MM.1S (cell line): ENCODE measurements around the gene ACOT13.
"Not testable (repeated sequence)": the region's sequence is repeated elsewhere in the genome, so short reads cannot be mapped to it uniquely, and the experiment has no call there.

Experiments
- DNase-seq: peaks from one replicate; pipeline ENCODE4 v3.0.0-alpha.2; 2015
- H2AFZ ChIP-seq: fragments of 300-600 bp; sonication (generic); 2 replicates; pipeline ENCODE4 v1.6.0; 2016; ENCODE audit warnings: antibody characterized with exemption, low read length
- H3F3A ChIP-seq: fragments of 300-600 bp; sonication (generic); 2 replicates; pipeline ENCODE4 v1.6.1; 2016; ENCODE audit warnings: mild to moderate bottlenecking, antibody characterized with exemption, low read length, moderate library complexity, mixed read lengths; ENCODE audit not compliant: insufficient read depth
- H3K27ac ChIP-seq: fragments of 300-600 bp; sonication (generic); 2 replicates; pipeline ENCODE4 v1.5.1; 2016; ENCODE audit warnings: mild to moderate bottlenecking, low read length
- H3K27me3 ChIP-seq: fragments of 300-600 bp; sonication (generic); replicated peaks from 2 replicates; pipeline ENCODE4 v1.6.0; 2016; ENCODE audit warnings: low read length; ENCODE audit not compliant: insufficient read depth
- H3K36me3 ChIP-seq: fragments of 300-600 bp; sonication (generic); replicated peaks from 2 replicates; pipeline ENCODE4 v1.6.1; 2016; ENCODE audit warnings: mild to moderate bottlenecking, low read length, mixed read lengths; ENCODE audit not compliant: insufficient read depth
- H3K4me1 ChIP-seq: fragments of 300-600 bp; sonication (generic); 2 replicates; pipeline ENCODE4 v1.6.1; 2016; ENCODE audit warnings: low read length, mixed read lengths
- H3K4me2 ChIP-seq: fragments of 300-600 bp; sonication (generic); 2 replicates; pipeline ENCODE4 v1.6.0; 2016; ENCODE audit warnings: low read depth, low read length
- H3K4me3 ChIP-seq: fragments of 300-600 bp; sonication (generic); 2 replicates; pipeline ENCODE4 v1.5.1; 2016; ENCODE audit warnings: low read length, mixed read lengths
- H3K79me2 ChIP-seq: fragments of 300-600 bp; sonication (generic); 2 replicates; pipeline ENCODE4 v1.6.1; 2016; ENCODE audit warnings: mixed run types, low read length, mixed read lengths
- H3K9ac ChIP-seq: fragments of 300-600 bp; sonication (generic); 2 replicates; pipeline ENCODE4 v1.6.1; 2016; ENCODE audit warnings: low read length, mixed read lengths
- H3K9me2 ChIP-seq: fragments of 300-600 bp; sonication (generic); replicated peaks from 2 replicates; pipeline ENCODE4 v1.6.1; 2016; ENCODE audit warnings: mild to moderate bottlenecking, low read length, mixed read lengths; ENCODE audit not compliant: insufficient read depth
- H3K9me3 ChIP-seq: fragments of 300-600 bp; sonication (generic); replicated peaks from 2 replicates; pipeline ENCODE4 v1.6.1; 2016; ENCODE audit warnings: mild to moderate bottlenecking, low read length, mixed read lengths; ENCODE audit not compliant: insufficient read depth
- H4K20me1 ChIP-seq: fragments of 300-600 bp; sonication (generic); 2 replicates; pipeline ENCODE4 v1.6.1; 2016; ENCODE audit warnings: mild to moderate bottlenecking, low read length, moderate library complexity, mixed read lengths; ENCODE audit not compliant: insufficient read depth
- CTCF ChIP-seq: fragments of 300-600 bp; sonication (generic); IDR thresholded peaks from 2 replicates; pipeline ENCODE4 v1.5.1; 2016; ENCODE audit warnings: antibody characterized with exemption, low read length, mixed read lengths
- EZH2 ChIP-seq: fragments of 300-600 bp; sonication (generic); optimal IDR thresholded peaks from 2 replicates; pipeline ENCODE3; 2017; ENCODE audit warnings: low read depth, mild to moderate bottlenecking, antibody characterized with exemption, low read length, mixed read lengths
- EZH2phosphoT487 ChIP-seq: fragments of 300-600 bp; sonication (generic); IDR thresholded peaks from 2 replicates; pipeline ENCODE4 v1.6.1; 2018; ENCODE audit warnings: antibody characterized with exemption, low read length

ACOT13 gene

GRCh38 chr6:24744911-24745310 is 78.0 kb downstream of the ACOT13 start:
- no peak overlapping the region for H3K4me2 ChIP-seq
- H2AFZ ChIP-seq, result no peak overlapping the region
- no peak overlapping the region for H3K4me3 ChIP-seq
- H4K20me1 ChIP-seq, result no peaks in the 10 kb centered on the region
- H3K27ac ChIP-seq, result no peak overlapping the region
- H3K9me3 ChIP-seq, result no peaks in the 10 kb centered on the region
- no peaks in the 10 kb centered on the region for H3K79me2 ChIP-seq
- TF ChIP-seq EZH2, result no peak
- no peak for TF ChIP-seq EZH2phosphoT487
- TF ChIP-seq CTCF, result no peak
- DNase-seq, result no peak
- peaks cover 11% of the 10 kb centered on the region for H3K4me1 ChIP-seq
- H3K36me3 ChIP-seq, result no peaks in the 10 kb centered on the region
- H3F3A ChIP-seq, result peaks cover 7% of the 10 kb centered on the region; the same call in 1 of the 2 replicates
- no peak overlapping the region for H3K9ac ChIP-seq
- H3K9me2 ChIP-seq, result no peaks in the 10 kb centered on the region
- H3K27me3 ChIP-seq, result no peaks in the 10 kb centered on the region

GRCh38 chr6:24749297-24749696 is 82.4 kb downstream of the ACOT13 start:
- Histone ChIP-seq H3K79me2 (no peaks in the 10 kb centered on the region), H3K9ac (no peak overlapping the region), H3K4me2 (no peak overlapping the region), H3K27ac (no peak overlapping the region), H2AFZ (no peak overlapping the region), H3K4me3 (no peak overlapping the region), H3K36me3 (no peaks in the 10 kb centered on the region), H3K9me3 (no peaks in the 10 kb centered on the region), H3K27me3 (no peaks in the 10 kb centered on the region), H4K20me1 (no peaks in the 10 kb centered on the region), H3K9me2 (no peaks in the 10 kb centered on the region), H3K4me1 (no peaks in the 10 kb centered on the region), H3F3A (no peaks in the 10 kb centered on the region)
- TF ChIP-seq CTCF (no peak), EZH2 (no peak)
- no peak for DNase-seq

- H3K79me2 ChIP-seq, H3K9me2 ChIP-seq, H3K9me3 ChIP-seq, H3K27ac ChIP-seq, H2AFZ ChIP-seq, H4K20me1 ChIP-seq, H3K36me3 ChIP-seq, H3K4me1 ChIP-seq, H3F3A ChIP-seq, H3K9ac ChIP-seq, DNase-seq, H3K27me3 ChIP-seq, H3K4me3 ChIP-seq, H3K4me2 ChIP-seq: not testable (repeated sequence)
Measured at GRCh38 chr6:24750878-24751277, 84.0 kb downstream of the ACOT13 start.

GRCh38 chr6:24752503-24752902 is 85.6 kb downstream of the ACOT13 start:
- Histone ChIP-seq H3K27me3 (no peaks in the 10 kb centered on the region), H3K4me3 (no peak overlapping the region), H3K4me1 (no peaks in the 10 kb centered on the region), H2AFZ (no peak overlapping the region), H3K9me2 (no peaks in the 10 kb centered on the region), H4K20me1 (no peaks in the 10 kb centered on the region), H3K9me3 (no peaks in the 10 kb centered on the region), H3K36me3 (no peaks in the 10 kb centered on the region), H3K27ac (no peak overlapping the region), H3F3A (no peaks in the 10 kb centered on the region), H3K4me2 (no peak overlapping the region), H3K9ac (no peak overlapping the region), H3K79me2 (no peaks in the 10 kb centered on the region)
- no peak for DNase-seq
- TF ChIP-seq EZH2phosphoT487, result no peak
- TF ChIP-seq CTCF, result no peak
- no peak for TF ChIP-seq EZH2
